ENCODE results near the gene FNDC3B. TPM values are rescaled to one million over a fixed set of nuclear protein-coding genes. Genes with fewer than 3 reads are reported as not detected.

Gene FNDC3B
- total RNA-seq, 1 donor from 2014 or later: 54.9 TPM

DNA sequence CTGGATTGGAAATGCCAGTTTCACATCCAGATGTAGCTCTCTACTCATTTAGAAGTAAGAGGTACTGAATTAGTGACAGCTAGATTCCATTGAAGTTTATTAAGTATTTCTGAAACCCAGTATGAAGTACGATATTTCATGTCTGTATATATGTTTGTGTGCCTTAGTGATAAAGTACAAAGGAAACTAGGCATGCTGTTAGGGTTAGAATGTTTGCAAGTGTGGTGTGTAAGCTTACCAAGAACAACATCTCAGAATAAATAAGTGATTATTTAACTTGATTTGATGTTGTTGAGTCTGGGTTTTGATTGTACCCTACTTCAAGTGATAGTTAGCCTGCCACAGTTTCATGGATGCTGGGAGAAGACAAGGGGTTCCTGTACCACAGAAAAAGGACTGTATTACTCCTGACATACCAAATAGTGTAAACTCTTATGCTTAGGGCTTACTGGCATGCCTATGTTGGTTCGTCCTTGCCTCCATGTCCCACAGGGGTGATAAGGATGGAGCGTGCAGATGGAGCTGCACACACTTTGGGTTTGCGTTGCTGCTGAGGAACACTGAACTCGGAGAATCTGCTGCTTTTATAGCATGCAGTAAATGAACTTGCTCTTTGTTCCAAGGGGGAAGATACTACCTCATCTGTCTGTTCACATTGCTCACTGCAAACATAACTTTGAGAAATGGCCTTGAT is 43.6 kb downstream of the FNDC3B start:
- H3K4me1 ChIP-seq: peaks cover 0 to 25% of the 10 kb centered on the region in 2 donors
- TF ChIP-seq, protein P1, sequence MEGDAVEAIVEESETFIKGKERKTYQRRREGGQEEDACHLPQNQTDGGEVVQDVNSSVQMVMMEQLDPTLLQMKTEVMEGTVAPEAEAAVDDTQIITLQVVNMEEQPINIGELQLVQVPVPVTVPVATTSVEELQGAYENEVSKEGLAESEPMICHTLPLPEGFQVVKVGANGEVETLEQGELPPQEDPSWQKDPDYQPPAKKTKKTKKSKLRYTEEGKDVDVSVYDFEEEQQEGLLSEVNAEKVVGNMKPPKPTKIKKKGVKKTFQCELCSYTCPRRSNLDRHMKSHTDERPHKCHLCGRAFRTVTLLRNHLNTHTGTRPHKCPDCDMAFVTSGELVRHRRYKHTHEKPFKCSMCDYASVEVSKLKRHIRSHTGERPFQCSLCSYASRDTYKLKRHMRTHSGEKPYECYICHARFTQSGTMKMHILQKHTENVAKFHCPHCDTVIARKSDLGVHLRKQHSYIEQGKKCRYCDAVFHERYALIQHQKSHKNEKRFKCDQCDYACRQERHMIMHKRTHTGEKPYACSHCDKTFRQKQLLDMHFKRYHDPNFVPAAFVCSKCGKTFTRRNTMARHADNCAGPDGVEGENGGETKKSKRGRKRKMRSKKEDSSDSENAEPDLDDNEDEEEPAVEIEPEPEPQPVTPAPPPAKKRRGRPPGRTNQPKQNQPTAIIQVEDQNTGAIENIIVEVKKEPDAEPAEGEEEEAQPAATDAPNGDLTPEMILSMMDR (IDR thresholded peaks at IDR 0.05): no peak

DNA sequence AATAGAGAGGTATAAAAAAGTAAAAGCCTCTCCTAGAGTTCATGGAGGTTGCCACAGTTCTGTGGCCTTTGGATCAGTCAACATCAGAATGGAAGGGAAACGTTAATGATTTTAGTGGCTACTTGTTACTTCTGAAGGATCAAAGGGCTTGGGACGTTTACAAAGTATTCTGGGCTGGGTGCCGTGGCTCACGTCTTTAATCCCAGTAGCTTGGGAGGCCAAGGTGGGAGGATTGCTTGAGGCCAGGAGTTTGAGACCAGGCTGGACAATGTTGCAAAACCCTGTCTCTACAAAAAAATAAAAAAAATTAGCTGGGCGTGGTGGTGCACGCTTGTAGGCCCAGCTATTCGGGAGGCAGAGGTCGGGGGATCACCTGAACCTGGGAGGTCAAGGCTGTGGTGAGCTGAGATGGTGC is 44.6 kb downstream of the FNDC3B start:
- TF ChIP-seq, protein P1 (IDR thresholded peaks at IDR 0.05): no peak
- peaks cover 0 to 28% of the 10 kb centered on the region in 2 donors for H3K4me1 ChIP-seq
- H3K36me3 ChIP-seq: no peaks in the 10 kb centered on the region
- H3K27ac ChIP-seq: no peak overlapping the region
- H3K27me3 ChIP-seq: no peaks in the 10 kb centered on the region
- H3K9me3 ChIP-seq: no peaks in the 10 kb centered on the region
- no peak overlapping the region for H3K4me3 ChIP-seq
- intact Hi-C loops (cut with DNase I): loop anchor here (5.0 kb wide), 1 partner anchor 42 kb away; no protein-coding TSS in a partner anchor
- no peak for DNase-seq (ENCODE audit: low spot score in 2 of 2)

More for the DNA sequence above, 43.6 kb downstream of the FNDC3B start:
- H3K27ac ChIP-seq: peak overlapping the region; percentile 54 to 59
- no peaks in the 10 kb centered on the region for H3K27me3 ChIP-seq
- no peak overlapping the region for H3K4me3 ChIP-seq
- DNase-seq (ENCODE audit: low spot score in 2 of 2): no peak
- H3K36me3 ChIP-seq: no peaks in the 10 kb centered on the region
- intact Hi-C loops (cut with DNase I): loop anchor here (5.0 kb wide), 1 partner anchor 41 kb away; no protein-coding TSS in a partner anchor
- no peaks in the 10 kb centered on the region for H3K9me3 ChIP-seq

DNA sequence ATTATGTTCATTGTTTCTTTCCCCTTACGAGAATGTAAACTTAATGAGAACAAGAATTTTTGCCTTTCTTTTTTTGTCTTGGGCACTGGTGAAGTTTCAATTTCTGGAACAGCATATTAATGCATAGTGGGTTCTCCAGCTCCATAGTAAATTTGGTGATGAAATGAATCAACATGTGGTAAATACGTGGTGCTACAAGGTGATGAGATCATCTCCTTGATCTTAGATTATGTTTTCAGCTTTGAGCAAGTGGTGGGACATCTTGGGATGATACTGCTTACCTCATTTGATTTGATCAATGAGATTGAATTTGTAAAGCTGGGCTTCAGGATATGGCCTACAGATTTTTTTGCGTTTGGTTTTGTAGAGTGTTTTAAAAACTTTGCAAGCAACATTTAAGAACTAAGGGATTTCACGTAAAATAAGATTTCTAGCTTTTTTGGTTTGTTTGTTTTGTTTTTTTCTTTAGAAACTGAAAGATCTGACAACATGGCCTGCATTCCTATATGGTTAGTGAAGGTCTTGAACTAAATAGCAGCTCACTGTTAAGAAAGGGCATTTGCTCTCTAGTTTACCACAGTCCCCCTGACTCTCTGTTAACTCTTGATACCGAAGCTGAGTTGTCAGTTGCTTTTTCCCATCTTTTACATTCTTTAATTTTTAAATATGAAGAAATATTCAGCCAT is 45.6 kb downstream of the FNDC3B start:
- Histone ChIP-seq H3K9me3 (no peaks in the 10 kb centered on the region), H3K36me3 (no peaks in the 10 kb centered on the region), H3K27me3 (no peaks in the 10 kb centered on the region), H3K4me1 (peaks cover 0 to 31% of the 10 kb centered on the region in 2 donors), H3K27ac (no peak overlapping the region), H3K4me3 (no peak overlapping the region)
- TF ChIP-seq, protein P1 (IDR thresholded peaks at IDR 0.05): no peak
- no peak for DNase-seq (ENCODE audit: low spot score in 2 of 2)
- intact Hi-C loops (cut with DNase I): loop anchor here (5.0 kb wide), 1 partner anchor 43 kb away; no protein-coding TSS in a partner anchor

DNA sequence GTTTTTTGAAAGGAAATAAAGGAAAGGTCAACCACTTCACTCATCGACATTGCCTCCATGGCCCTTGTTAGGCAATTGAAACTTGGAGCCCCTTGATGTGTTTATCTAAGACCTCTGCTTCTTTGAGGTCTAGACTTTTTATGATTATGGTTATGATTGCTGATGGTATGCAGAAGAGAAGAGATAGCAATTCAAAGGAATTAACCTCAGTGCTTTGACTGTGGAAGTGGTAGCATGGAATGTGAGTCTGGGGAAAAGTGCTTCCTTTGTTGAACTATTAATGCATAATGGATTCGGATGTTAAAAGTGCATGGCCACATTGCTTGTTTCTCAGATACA is 46.1 kb downstream of the FNDC3B start:
- Histone ChIP-seq H3K4me1 (peaks cover 0 to 32% of the 10 kb centered on the region in 2 donors), H3K9me3 (no peaks in the 10 kb centered on the region), H3K4me3 (no peak overlapping the region), H3K27ac (no peak overlapping the region), H3K27me3 (no peaks in the 10 kb centered on the region), H3K36me3 (no peaks in the 10 kb centered on the region)
- no peak for DNase-seq (ENCODE audit: low spot score in 2 of 2)
- TF ChIP-seq, protein P1 (IDR thresholded peaks at IDR 0.05): no peak
- intact Hi-C loops (cut with DNase I): no loop called here

DNA sequence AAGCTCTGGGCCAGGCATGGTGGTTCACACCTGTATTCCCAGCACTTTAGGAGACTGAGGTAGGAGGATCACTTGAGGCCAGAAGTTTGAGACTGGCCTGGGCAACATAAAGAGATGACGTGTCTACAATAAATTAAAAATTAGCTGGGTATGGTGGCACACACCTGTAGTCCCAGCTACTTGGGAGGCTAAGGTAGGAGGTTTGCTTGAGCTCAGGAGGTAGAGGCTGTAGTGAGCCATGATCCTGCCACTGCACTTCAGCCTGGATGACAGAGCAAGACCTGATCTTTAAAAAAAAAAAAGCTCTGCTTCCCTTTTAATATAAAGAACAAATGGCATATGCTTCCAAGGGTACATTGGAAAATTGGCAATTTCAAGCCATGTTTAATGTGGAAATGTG is 46.7 kb downstream of the FNDC3B start:
- intact Hi-C loops (cut with DNase I): no loop called here
- no peaks in the 10 kb centered on the region for H3K9me3 ChIP-seq
- no peaks in the 10 kb centered on the region for H3K27me3 ChIP-seq
- TF ChIP-seq, protein P1 (IDR thresholded peaks at IDR 0.05): no peak
- peaks cover 0 to 30% of the 10 kb centered on the region in 2 donors for H3K4me1 ChIP-seq
- no peak for DNase-seq (ENCODE audit: low spot score in 2 of 2)
- no peaks in the 10 kb centered on the region for H3K36me3 ChIP-seq
- H3K4me3 ChIP-seq: no peak overlapping the region
- no peak overlapping the region for H3K27ac ChIP-seq

Data from ascending aorta (tissue), 2 donors.